Measurements from ENCODE around the gene NNMT. TPM values are rescaled to one million over a fixed set of nuclear protein-coding genes. Genes with fewer than 3 reads are reported as not detected.
"Not testable (repeated sequence)": the region's sequence is repeated elsewhere in the genome, so short reads cannot be mapped to it uniquely, and the experiment has no call there.

Gene NNMT
- total RNA-seq, 1 donor from 2014 or later: 394 TPM

DNA sequence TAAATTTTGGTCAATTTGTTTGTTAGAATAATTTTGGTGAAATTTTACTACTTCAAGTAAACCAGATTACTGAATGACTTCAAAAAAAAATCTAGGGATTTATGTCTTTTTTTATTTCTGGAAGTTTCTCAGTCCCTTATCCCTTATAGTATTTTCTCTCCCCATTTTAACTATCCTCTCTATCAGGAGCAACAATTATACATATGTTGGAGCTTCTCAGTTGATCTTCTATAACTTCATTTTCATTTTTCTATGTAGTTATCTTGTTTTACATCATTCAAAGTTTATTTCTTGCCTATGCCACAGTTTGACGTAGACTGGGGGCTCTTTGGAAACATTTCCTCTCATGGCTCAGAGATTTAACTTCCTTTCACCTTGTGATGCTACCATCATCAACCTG is 34.2 kb downstream of the NNMT start:
- H4K20me1 ChIP-seq (ENCODE audit: insufficient read depth, low read length): no peaks in the 10 kb centered on the region
- H3K27me3 ChIP-seq (ENCODE audit: insufficient read depth, low read length): no peaks in the 10 kb centered on the region
- no peaks in the 10 kb centered on the region for H3K27me3 Mint-ChIP-seq (ENCODE audit: low read depth, unreplicated experiment)
- H3K36me3 ChIP-seq (ENCODE audit: insufficient read depth, low read length): no peaks in the 10 kb centered on the region
- peaks cover 6% of the 10 kb centered on the region for H3K9me3 Mint-ChIP-seq (ENCODE audit: unreplicated experiment)
- H3K27ac ChIP-seq (ENCODE audit: low read depth, low read length): no peak overlapping the region
- no peak overlapping the region for H3K4me2 ChIP-seq (ENCODE audit: low read length)
- no peaks in the 10 kb centered on the region for H3K4me1 Mint-ChIP-seq (ENCODE audit: low read depth, unreplicated experiment)
- TF ChIP-seq EZH2 (IDR thresholded peaks at IDR 0.05; ENCODE audit: insufficient read depth, low read length): no peak
- TF ChIP-seq, protein P1, sequence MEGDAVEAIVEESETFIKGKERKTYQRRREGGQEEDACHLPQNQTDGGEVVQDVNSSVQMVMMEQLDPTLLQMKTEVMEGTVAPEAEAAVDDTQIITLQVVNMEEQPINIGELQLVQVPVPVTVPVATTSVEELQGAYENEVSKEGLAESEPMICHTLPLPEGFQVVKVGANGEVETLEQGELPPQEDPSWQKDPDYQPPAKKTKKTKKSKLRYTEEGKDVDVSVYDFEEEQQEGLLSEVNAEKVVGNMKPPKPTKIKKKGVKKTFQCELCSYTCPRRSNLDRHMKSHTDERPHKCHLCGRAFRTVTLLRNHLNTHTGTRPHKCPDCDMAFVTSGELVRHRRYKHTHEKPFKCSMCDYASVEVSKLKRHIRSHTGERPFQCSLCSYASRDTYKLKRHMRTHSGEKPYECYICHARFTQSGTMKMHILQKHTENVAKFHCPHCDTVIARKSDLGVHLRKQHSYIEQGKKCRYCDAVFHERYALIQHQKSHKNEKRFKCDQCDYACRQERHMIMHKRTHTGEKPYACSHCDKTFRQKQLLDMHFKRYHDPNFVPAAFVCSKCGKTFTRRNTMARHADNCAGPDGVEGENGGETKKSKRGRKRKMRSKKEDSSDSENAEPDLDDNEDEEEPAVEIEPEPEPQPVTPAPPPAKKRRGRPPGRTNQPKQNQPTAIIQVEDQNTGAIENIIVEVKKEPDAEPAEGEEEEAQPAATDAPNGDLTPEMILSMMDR (IDR thresholded peaks at IDR 0.05; ENCODE audit: insufficient read depth, low read depth, low read length): no peak
- peaks cover 5% of the 10 kb centered on the region for H3K36me3 Mint-ChIP-seq (ENCODE audit: low read depth, unreplicated experiment)
- H3K4me3 Mint-ChIP-seq (ENCODE audit: unreplicated experiment): no peak overlapping the region
- DNase-seq (ENCODE audit: low read depth) (no peak), FAIRE-seq (no peak)
- H3K4me3 ChIP-seq (ENCODE audit: insufficient read depth, low read depth, low read length): no peak overlapping the region
- no peaks in the 10 kb centered on the region for H3K4me1 ChIP-seq (ENCODE audit: insufficient read depth, low read length)
- no peak overlapping the region for H2AFZ ChIP-seq (ENCODE audit: low read depth, low read length)
- H3K27ac Mint-ChIP-seq (ENCODE audit: unreplicated experiment): no peak overlapping the region
- H3K9ac ChIP-seq (ENCODE audit: low read length): no peak overlapping the region
- H3K79me2 ChIP-seq (ENCODE audit: insufficient read depth, low read length): no peaks in the 10 kb centered on the region
- H3K9me3 ChIP-seq (ENCODE audit: insufficient read depth, low read depth, low read length): no peaks in the 10 kb centered on the region

GRCh38 chr11:114340311-114341131 is 44.3 kb downstream of the NNMT start:
- Histone ChIP-seq H3K27me3 (ENCODE audit: insufficient read depth, low read length) (no peaks in the 10 kb centered on the region), H3K36me3 (ENCODE audit: insufficient read depth, low read length) (no peaks in the 10 kb centered on the region), H3K4me2 (ENCODE audit: low read length) (peak overlapping the region; percentile 82), H3K27ac (ENCODE audit: low read depth, low read length) (no peak overlapping the region), H3K79me2 (ENCODE audit: insufficient read depth, low read length) (no peaks in the 10 kb centered on the region), H3K9ac (ENCODE audit: low read length) (peak overlapping the region; percentile 38), H4K20me1 (ENCODE audit: insufficient read depth, low read length) (no peaks in the 10 kb centered on the region), H3K4me3 (ENCODE audit: insufficient read depth, low read depth, low read length) (peak overlapping the region; percentile 40), H2AFZ (ENCODE audit: low read depth, low read length) (peak overlapping the region; percentile 74), H3K4me1 (ENCODE audit: insufficient read depth, low read length) (no peaks in the 10 kb centered on the region), H3K9me3 (ENCODE audit: insufficient read depth, low read depth, low read length) (no peaks in the 10 kb centered on the region)
- no peak for TF ChIP-seq EZH2 (IDR thresholded peaks at IDR 0.05; ENCODE audit: insufficient read depth, low read length)
- TF ChIP-seq, protein P1 (IDR thresholded peaks at IDR 0.05; ENCODE audit: insufficient read depth, low read depth, low read length): peak; percentile 94
- no peak overlapping the region for H3K4me3 Mint-ChIP-seq (ENCODE audit: unreplicated experiment)
- H3K9me3 Mint-ChIP-seq (ENCODE audit: unreplicated experiment): no peaks in the 10 kb centered on the region
- H3K36me3 Mint-ChIP-seq (ENCODE audit: low read depth, unreplicated experiment): no peaks in the 10 kb centered on the region
- H3K4me1 Mint-ChIP-seq (ENCODE audit: low read depth, unreplicated experiment): no peaks in the 10 kb centered on the region
- FAIRE-seq (peak; percentile 52), DNase-seq (ENCODE audit: low read depth) (peak; percentile 64)
- H3K27me3 Mint-ChIP-seq (ENCODE audit: low read depth, unreplicated experiment): no peaks in the 10 kb centered on the region
- no peak overlapping the region for H3K27ac Mint-ChIP-seq (ENCODE audit: unreplicated experiment)

GRCh38 chr11:114341667-114342066 is 45.5 kb downstream of the NNMT start:
- not testable (repeated sequence) for H3K36me3 Mint-ChIP-seq (ENCODE audit: low read depth, unreplicated experiment); H4K20me1 ChIP-seq (ENCODE audit: insufficient read depth, low read length); H3K27ac ChIP-seq (ENCODE audit: low read depth, low read length); FAIRE-seq; H3K4me3 ChIP-seq (ENCODE audit: insufficient read depth, low read depth, low read length); H3K27me3 ChIP-seq (ENCODE audit: insufficient read depth, low read length); H3K4me3 Mint-ChIP-seq (ENCODE audit: unreplicated experiment); H3K9me3 Mint-ChIP-seq (ENCODE audit: unreplicated experiment); H3K4me2 ChIP-seq (ENCODE audit: low read length); DNase-seq (ENCODE audit: low read depth); H2AFZ ChIP-seq (ENCODE audit: low read depth, low read length); H3K4me1 Mint-ChIP-seq (ENCODE audit: low read depth, unreplicated experiment); H3K9me3 ChIP-seq (ENCODE audit: insufficient read depth, low read depth, low read length); H3K4me1 ChIP-seq (ENCODE audit: insufficient read depth, low read length); H3K27ac Mint-ChIP-seq (ENCODE audit: unreplicated experiment); H3K9ac ChIP-seq (ENCODE audit: low read length); H3K36me3 ChIP-seq (ENCODE audit: insufficient read depth, low read length); H3K27me3 Mint-ChIP-seq (ENCODE audit: low read depth, unreplicated experiment); H3K79me2 ChIP-seq (ENCODE audit: insufficient read depth, low read length)
